Mucosa of stomach (tissue), 1 donor: ENCODE measurements around the gene CHCHD2.
"Not testable (repeated sequence)": the region's sequence is repeated elsewhere in the genome, so short reads cannot be mapped to it uniquely, and the experiment has no call there.

ENCODE experiments used
- H3K27me3 ChIP-seq: one replicate; pipeline ENCODE4 v1.7.0; 2013; ENCODE audit warnings: mild to moderate bottlenecking, low read length; ENCODE audit not compliant: control insufficient read depth, insufficient read depth
- H3K36me3 ChIP-seq: one replicate; pipeline ENCODE4 v1.7.0; 2013; ENCODE audit warnings: low read length; ENCODE audit not compliant: control insufficient read depth, insufficient read depth
- H3K4me1 ChIP-seq: one replicate; pipeline ENCODE4 v1.7.0; 2013; ENCODE audit warnings: mild to moderate bottlenecking, low read length; ENCODE audit not compliant: control insufficient read depth, insufficient read depth
- H3K4me3 ChIP-seq: one replicate; pipeline ENCODE4 v1.7.0; 2013; ENCODE audit warnings: low read length
- H3K9ac ChIP-seq: one replicate; pipeline ENCODE4 v1.7.0; 2013; ENCODE audit warnings: mild to moderate bottlenecking, low read length, moderate library complexity
- H3K9me3 ChIP-seq: one replicate; pipeline ENCODE4 v1.7.0; 2013; ENCODE audit warnings: mild to moderate bottlenecking, low read length, moderate library complexity; ENCODE audit not compliant: control insufficient read depth
- donor health status: Pancreatic carcinoma.

Gene CHCHD2

GRCh38 chr7:56079450-56080185 is 26.7 kb downstream of the CHCHD2 start:
- H3K36me3 ChIP-seq: no peaks in the 10 kb centered on the region
- H3K4me3 ChIP-seq: no peak overlapping the region
- H3K9ac ChIP-seq: no peak overlapping the region
- H3K9me3 ChIP-seq: no peaks in the 10 kb centered on the region
- peaks cover 13% of the 10 kb centered on the region for H3K4me1 ChIP-seq
- no peaks in the 10 kb centered on the region for H3K27me3 ChIP-seq

GRCh38 chr7:56078196-56078595 is 28.1 kb downstream of the CHCHD2 start:
- Histone ChIP-seq H3K4me3 (no peak overlapping the region), H3K4me1 (peaks cover 15% of the 10 kb centered on the region), H3K9me3 (no peaks in the 10 kb centered on the region), H3K9ac (no peak overlapping the region), H3K36me3 (no peaks in the 10 kb centered on the region), H3K27me3 (no peaks in the 10 kb centered on the region)

- Histone ChIP-seq H3K9ac (no peak overlapping the region), H3K4me1 (peaks cover 15% of the 10 kb centered on the region), H3K4me3 (no peak overlapping the region), H3K9me3 (no peaks in the 10 kb centered on the region), H3K36me3 (no peaks in the 10 kb centered on the region), H3K27me3 (no peaks in the 10 kb centered on the region)
Measured at GRCh38 chr7:56077681-56078080, 28.6 kb downstream of the CHCHD2 start.

- no peak overlapping the region for H3K9ac ChIP-seq
- H3K36me3 ChIP-seq: no peaks in the 10 kb centered on the region
- H3K4me1 ChIP-seq: peaks cover 9% of the 10 kb centered on the region
- no peak overlapping the region for H3K4me3 ChIP-seq
- H3K9me3 ChIP-seq: no peaks in the 10 kb centered on the region
- no peaks in the 10 kb centered on the region for H3K27me3 ChIP-seq
Measured at GRCh38 chr7:56074371-56074791, 31.9 kb downstream of the CHCHD2 start.

- H3K9ac ChIP-seq, H3K4me1 ChIP-seq, H3K36me3 ChIP-seq, H3K4me3 ChIP-seq, H3K27me3 ChIP-seq, H3K9me3 ChIP-seq: not testable (repeated sequence)
Measured at GRCh38 chr7:56066376-56066775, 39.9 kb downstream of the CHCHD2 start.

GRCh38 chr7:56063882-56064625 is 42.2 kb downstream of the CHCHD2 start, which contains the start of gene SUMF2:
Gene SUMF2 (plus strand): TSS chr7:56064286. CDS start chr7:56064312, 26 bp downstream.
- Histone ChIP-seq H3K9ac (peak within 1 kb of the TSS; percentile 77), H3K4me1 (peaks cover 8% of the 10 kb centered on the region), H3K9me3 (no peaks in the 10 kb centered on the region), H3K36me3 (peaks cover 5% of the 10 kb centered on the region), H3K27me3 (no peaks in the 10 kb centered on the region), H3K4me3 (peak within 1 kb of the TSS; percentile 72)

GRCh38 chr7:56063500-56063881 is 42.8 kb downstream of the CHCHD2 start:
- peaks cover 8% of the 10 kb centered on the region for H3K4me1 ChIP-seq
- peak overlapping the region; percentile 77 for H3K9ac ChIP-seq
- H3K4me3 ChIP-seq: peak overlapping the region; percentile 72
- H3K36me3 ChIP-seq: peaks cover 5% of the 10 kb centered on the region
- no peaks in the 10 kb centered on the region for H3K27me3 ChIP-seq
- no peaks in the 10 kb centered on the region for H3K9me3 ChIP-seq

- H3K4me3 ChIP-seq: no peak overlapping the region
- H3K27me3 ChIP-seq: no peaks in the 10 kb centered on the region
- no peaks in the 10 kb centered on the region for H3K9me3 ChIP-seq
- H3K9ac ChIP-seq: no peak overlapping the region
- H3K4me1 ChIP-seq: peaks cover 8% of the 10 kb centered on the region
- H3K36me3 ChIP-seq: peaks cover 5% of the 10 kb centered on the region
Measured at GRCh38 chr7:56062382-56062781, 43.9 kb downstream of the CHCHD2 start.

GRCh38 chr7:56053993-56054392 is 52.3 kb downstream of the CHCHD2 start:
- Histone ChIP-seq H3K4me1 (peaks cover 15% of the 10 kb centered on the region), H3K27me3 (no peaks in the 10 kb centered on the region), H3K9ac (no peak overlapping the region), H3K36me3 (no peaks in the 10 kb centered on the region), H3K4me3 (no peak overlapping the region), H3K9me3 (no peaks in the 10 kb centered on the region)

- no peaks in the 10 kb centered on the region for H3K36me3 ChIP-seq
- no peaks in the 10 kb centered on the region for H3K9me3 ChIP-seq
- no peaks in the 10 kb centered on the region for H3K27me3 ChIP-seq
- peaks cover 19% of the 10 kb centered on the region for H3K4me1 ChIP-seq
- peak overlapping the region; percentile 94 for H3K9ac ChIP-seq
- H3K4me3 ChIP-seq: no peak overlapping the region
Measured at GRCh38 chr7:56053379-56053778, 52.9 kb downstream of the CHCHD2 start.
